K562 (cell line): ENCODE results near the gene AGAP3. TPM values are rescaled to one million over a fixed set of nuclear protein-coding genes. Genes with fewer than 3 reads are reported as not detected.

Experiments
- ATAC-seq: fragments of 200-7000 bp; cut with Tn5 transposase; 3 replicates; pipeline ENCODE4 v1.9.1; 2020; ENCODE audit warnings: moderate library complexity
- BruUV-seq: library from RNA; stranded (reverse); fragments of 400-500 nt; replicated peaks from 2 replicates; lab custom pipeline; 2021; lab: Mats Ljungman, UMichigan
- CTCF ChIA-PET: fragments of 300-600 bp; formaldehyde crosslinking; extraction: SDS; loops from one replicate; lab custom pipeline; 2021; ENCODE audit warnings: low intra/inter-chr PET ratio; lab: Yijun Ruan, JAX
- POLR2A ChIA-PET: fragments of 300-600, 350-650 bp; sonication (Branson Sonifier 250); formaldehyde crosslinking; extraction: SDS; loops from one replicate; lab custom pipeline; 2021; ENCODE audit warnings: antibody characterized with exemption, inconsistent platforms; lab: Yijun Ruan, JAX
- DNase-seq, 4 experiments: peaks; one replicate each; pipeline versions ENCODE4 v3.0.0 to v3.0.0-alpha.2; 2011 to 2018; ENCODE audit warnings: low spot score in 3 of 4, mixed read lengths in 3 of 4; ENCODE audit errors: extremely low read depth in 1 of 4
- FAIRE-seq: peaks from 2 replicates; lab custom pipeline; 2011; peaks lifted over from hg19 to GRCh38; lab: Jason Lieb, UNC
- H2AFZ ChIP-seq: 2 replicates; pipeline ENCODE4 v1.6.0; 2011; ENCODE audit warnings: low read depth, low read length, control low read depth, inconsistent platforms
- H3K27ac ChIP-seq: fragments of 200-600 bp; 3 replicates; pipeline ENCODE4 v1.8.0; 2011; ENCODE audit warnings: low read depth, mild to moderate bottlenecking, control low read depth, inconsistent platforms, low read length, moderate library complexity, mixed read lengths; ENCODE audit errors: extremely low read depth
- H3K27me3 ChIP-seq, 2 experiments: fragments of 300-600 bp in 1 of 2; 2 replicates in 1 of 2; 3 replicates in 1 of 2; pipeline versions ENCODE4 v1.6.0 to v1.8.0; 2011; ENCODE audit warnings: inconsistent platforms in 2 of 2, low read length in 2 of 2, mild to moderate bottlenecking in 1 of 2, mixed read lengths in 1 of 2, moderate library complexity in 1 of 2; ENCODE audit not compliant: control insufficient read depth in 2 of 2, insufficient read depth in 2 of 2
- H3K36me3 ChIP-seq: fragments of 300-600 bp; 3 replicates; pipeline ENCODE4 v1.8.0; 2011; ENCODE audit warnings: mild to moderate bottlenecking, low read length, inconsistent platforms; ENCODE audit not compliant: control insufficient read depth, insufficient read depth
- H3K4me1 ChIP-seq, 2 experiments: fragments of 200-600 bp in 1 of 2; replicated peaks in 1 of 2; 2 replicates in 1 of 2; 3 replicates in 1 of 2; pipeline versions ENCODE4 v1.5.1 to v1.8.0; 2011; ENCODE audit warnings: inconsistent platforms in 2 of 2, low read length in 2 of 2, mild to moderate bottlenecking in 1 of 2, mixed read lengths in 1 of 2, moderate library complexity in 1 of 2; ENCODE audit not compliant: control insufficient read depth in 2 of 2, insufficient read depth in 2 of 2
- H3K4me2 ChIP-seq: 2 replicates; pipeline ENCODE4 v1.6.1; 2011; ENCODE audit warnings: low read length, control low read depth, inconsistent platforms, mixed read lengths; ENCODE audit not compliant: insufficient read depth
- H3K4me3 ChIP-seq: fragments of 200-600 bp; sonication (generic), shearing (Covaris generic); 2 replicates; pipeline ENCODE4 v1.5.1; 2016; ENCODE audit warnings: control low read depth, inconsistent platforms
- H3K79me2 ChIP-seq: fragments of 200-600 bp; 3 replicates; pipeline ENCODE4 v1.8.0; 2011; ENCODE audit warnings: low read length, inconsistent platforms; ENCODE audit not compliant: control insufficient read depth, insufficient read depth
- H3K9ac ChIP-seq, 2 experiments: 2 replicates each; pipeline versions ENCODE4 v1.6.0 to v1.6.1; 2011; ENCODE audit warnings: low read depth in 2 of 2, low read length in 2 of 2, control low read depth in 1 of 2, inconsistent platforms in 1 of 2, mild to moderate bottlenecking in 1 of 2, mixed read lengths in 1 of 2; ENCODE audit not compliant: insufficient read depth in 1 of 2
- H3K9me1 ChIP-seq: one replicate; pipeline ENCODE4 v1.6.0; 2011; ENCODE audit warnings: inconsistent platforms, mild to moderate bottlenecking, low read length, moderate library complexity; ENCODE audit not compliant: control insufficient read depth, insufficient read depth
- H3K9me3 ChIP-seq: replicated peaks from 2 replicates; pipeline ENCODE4 v1.5.1; 2011; ENCODE audit warnings: low read depth, low read length, inconsistent platforms; ENCODE audit not compliant: control insufficient read depth, insufficient read depth
- H4K20me1 ChIP-seq: replicated peaks from 2 replicates; pipeline ENCODE4 v1.6.1; 2011; ENCODE audit warnings: low read length, inconsistent platforms, mixed read lengths; ENCODE audit not compliant: control insufficient read depth, insufficient read depth
- BRF1 ChIP-seq: IDR thresholded peaks from 3 replicates; pipeline ENCODE4 v1.6.1; 2011; ENCODE audit warnings: borderline replicate concordance, mild to moderate bottlenecking; ENCODE audit not compliant: insufficient read length; ENCODE audit errors: extremely low read depth
- KLF1 ChIP-seq: fragments of 450-650 bp; IDR thresholded peaks from 2 replicates; pipeline ENCODE4 v1.6.1; 2016; ENCODE audit warnings: missing genetic modification characterization, missing compliant biosample characterization
- KLF16 ChIP-seq: IDR thresholded peaks from 2 replicates; pipeline ENCODE4 v1.6.1; 2016; ENCODE audit warnings: antibody characterized with exemption
- MCM7 ChIP-seq, 2 experiments: fragments of 450-650 bp; IDR thresholded peaks; 2 replicates each; pipeline ENCODE4 v1.6.1; 2016 to 2018
- POLR2AphosphoS2 ChIP-seq: IDR thresholded peaks from 2 replicates; pipeline ENCODE4 v1.6.1; 2012; ENCODE audit warnings: low read length, improper control_type of control experiment
- RFX1 ChIP-seq: fragments of 450-650 bp; IDR thresholded peaks from 2 replicates; pipeline ENCODE4 v1.6.1; 2016; ENCODE audit warnings: mild to moderate bottlenecking, moderate library complexity
- SIX5 ChIP-seq, 2 experiments: IDR thresholded peaks; 2 replicates each; pipeline ENCODE4 v1.6.1; 2011; ENCODE audit warnings: low read length in 2 of 2, borderline replicate concordance in 1 of 2, low read depth in 1 of 2, mild to moderate bottlenecking in 1 of 2, moderate library complexity in 1 of 2; ENCODE audit not compliant: insufficient read depth in 1 of 2
- TRIM24 ChIP-seq, 2 experiments: fragments of 450-650 bp; IDR thresholded peaks; 2 replicates each; pipeline ENCODE4 v1.6.1; 2016
- ZNF764 ChIP-seq: fragments of 250-450 bp; sonication (Bioruptor Pico); IDR thresholded peaks from 2 replicates; pipeline ENCODE4 v1.4.0; 2020; ENCODE audit warnings: low read depth, mild to moderate bottlenecking, moderate library complexity
- WGBS: fragments of 100-300 bp; shearing (Covaris generic); methylation state at CpG from one replicate; pipeline ENCODE4 v1.1.6; 2016; ENCODE audit warnings: low coverage, mixed read lengths; ENCODE audit not compliant: insufficient coverage; ENCODE audit errors: missing lambda C conversion rate; 5-methylcytosine and 5-hydroxymethylcytosine counted together
- in situ Hi-C: fragments of 300-500 bp; cut with MboI; formaldehyde crosslinking; loops from 4 replicates; pipeline ENCODE4 v1.15.0; 2018; ENCODE audit warnings: inconsistent platforms, mixed read lengths
- intact Hi-C: fragments of 100-400 bp; cut with micrococcal nuclease; formaldehyde crosslinking; loops from 2 replicates; pipeline ENCODE4 v1.14.2; 2022
- polyA plus RNA-seq, 8 experiments: library from polyadenylated mRNA; depleted of rRNA in 4 of 8; stranded (reverse) in 5 of 8; unstranded in 3 of 8; fragments of >200 nt; fragmentation: Nextera tagmentation in 2 of 8; fragmentation: Illumina TruSeq in 1 of 8; extraction: Ambion mirVana in 2 of 8; extraction: Trizol in 1 of 8; gene quantifications; 2 replicates each; pipeline versions ENCODE4 v1.2.1 to v1.2.3, GENCODE V29; 2011 to 2014; ENCODE audit warnings: inconsistent platforms in 1 of 8, missing spikeins in 1 of 8
- total RNA-seq, 7 experiments: library from RNA; depleted of rRNA in 6 of 7; stranded (reverse); fragments of >200 nt in 6 of 7; fragmentation: Illumina TruSeq in 2 of 7; extraction: Trizol in 2 of 7; gene quantifications; 2 replicates each; pipeline versions ENCODE4 v1.2.1 to v1.2.3, GENCODE V29; 2011 to 2021; ENCODE audit warnings: low replicate concordance in 1 of 7
- TF ChIP-seq, protein P1 (sequence below): fragments of 450-650 bp; formaldehyde crosslinking; IDR thresholded peaks from 2 replicates; pipeline ENCODE4 v1.4.0; 2020; ENCODE audit warnings: mild to moderate bottlenecking, mixed read lengths
- TF ChIP-seq, protein P2 (sequence below): fragments of 250-450 bp; sonication (Bioruptor Pico); IDR thresholded peaks from 2 replicates; pipeline ENCODE4 v1.8.0; 2021; ENCODE audit warnings: moderate library complexity, mild to moderate bottlenecking, inconsistent platforms
- TF ChIP-seq, protein P3 (sequence below): fragments of 450-650 bp; conservative IDR thresholded peaks from 2 replicates; pipeline ENCODE4 v1.6.1; 2016; ENCODE audit warnings: missing genetic modification characterization, low read depth, mild to moderate bottlenecking, missing compliant biosample characterization, moderate library complexity

Gene AGAP3
- total and polyA plus RNA-seq, 9 of the 15 experiments (the other 6 are each of a cell fraction or from before 2014, with no cell fraction given) = 3.4 to 208 (median 62.2) TPM

DNA sequence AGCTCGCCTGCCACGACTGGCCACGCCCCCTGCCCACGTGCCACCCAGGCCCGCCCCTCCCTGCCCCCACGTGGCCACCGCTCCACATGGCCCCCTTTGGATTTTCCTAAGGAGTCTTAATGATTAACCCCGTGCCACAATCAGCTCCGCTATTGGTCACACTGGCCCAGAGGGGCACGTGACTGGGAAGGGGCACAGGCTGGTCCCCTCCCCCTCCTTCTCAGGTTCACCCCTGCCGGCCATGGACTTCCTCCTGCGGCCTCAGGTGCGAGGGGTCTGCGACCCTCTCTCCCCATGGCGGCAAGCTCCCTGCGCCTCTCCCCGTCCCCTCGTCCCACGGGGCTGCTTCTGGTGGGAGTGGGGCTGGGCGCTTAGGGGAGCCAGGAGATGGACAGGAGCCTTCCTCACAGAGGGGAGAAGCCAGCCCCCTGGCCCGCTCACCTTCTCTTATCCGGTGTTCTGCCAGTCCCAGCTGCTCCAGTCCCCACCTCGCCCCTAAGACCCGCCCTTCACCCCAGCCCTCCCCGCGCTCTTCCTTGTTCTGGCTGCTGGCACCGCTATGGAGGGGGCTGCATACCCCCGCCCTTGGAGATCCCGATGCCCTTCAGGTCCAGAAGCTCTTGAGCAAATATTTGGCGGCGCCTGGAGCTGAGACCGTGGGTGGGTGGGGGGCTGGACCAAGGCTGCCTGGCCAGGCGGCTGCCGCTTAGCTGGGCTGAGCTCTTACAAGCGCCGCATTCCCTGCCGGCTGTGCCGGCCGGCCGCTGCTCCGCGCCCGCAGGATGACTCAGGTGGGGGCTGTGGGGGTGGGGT, 23.7 kb upstream of the AGAP3 start:
- intact Hi-C loops (no loop called here), in situ Hi-C loops (no loop called here)
- Histone ChIP-seq H3K4me2 (peak overlapping the region; percentile 94), H3K4me1 (peaks cover 42 to 81% of the 10 kb centered on the region in 2 experiments), H4K20me1 (peaks cover 10% of the 10 kb centered on the region), H3K4me3 (peak overlapping the region; percentile 84), H3K27ac (peak overlapping the region; percentile 90), H3K79me2 (peaks cover 68% of the 10 kb centered on the region), H3K9me1 (no peaks in the 10 kb centered on the region), H2AFZ (peak overlapping the region; percentile 55), H3K9me3 (no peaks in the 10 kb centered on the region), H3K9ac (peak overlapping the region; percentile 85 to 91), H3K36me3 (peaks cover 53% of the 10 kb centered on the region), H3K27me3 (no peaks in the 10 kb centered on the region)
- CTCF ChIA-PET = no interaction called here
- FAIRE-seq (no peak), DNase-seq (peak; percentile 91 to 96 (median 94)), ATAC-seq (peak; percentile 65)
- POLR2A ChIA-PET = interaction anchor here (0.6 to 2.7 kb wide), 13 partner anchors 9 to 720 kb away, joined by 3 to 9 read pairs (median 5); partner anchors contain the start of gene FASTK
- WGBS = 1% methylated on average over 43 of the region's 43 CpGs
- BruUV-seq = TSS peak; percentile 83
- TF ChIP-seq, protein P1, sequence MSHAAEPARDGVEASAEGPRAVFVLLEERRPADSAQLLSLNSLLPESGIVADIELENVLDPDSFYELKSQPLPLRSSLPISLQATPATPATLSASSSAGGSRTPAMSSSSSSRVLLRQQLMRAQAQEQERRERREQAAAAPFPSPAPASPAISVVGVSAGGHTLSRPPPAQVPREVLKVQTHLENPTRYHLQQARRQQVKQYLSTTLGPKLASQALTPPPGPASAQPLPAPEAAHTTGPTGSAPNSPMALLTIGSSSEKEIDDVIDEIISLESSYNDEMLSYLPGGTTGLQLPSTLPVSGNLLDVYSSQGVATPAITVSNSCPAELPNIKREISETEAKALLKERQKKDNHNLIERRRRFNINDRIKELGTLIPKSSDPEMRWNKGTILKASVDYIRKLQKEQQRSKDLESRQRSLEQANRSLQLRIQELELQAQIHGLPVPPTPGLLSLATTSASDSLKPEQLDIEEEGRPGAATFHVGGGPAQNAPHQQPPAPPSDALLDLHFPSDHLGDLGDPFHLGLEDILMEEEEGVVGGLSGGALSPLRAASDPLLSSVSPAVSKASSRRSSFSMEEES (CRISPR knock-in tag) = peak; percentile 74
- TF ChIP-seq POLR2AphosphoS2 (0 out of 2 replicates have a peak, but pooled peaks have one; percentile 36), MCM7 (IDR thresholded peaks at IDR 0.05) (no peak), ZNF764 (CRISPR knock-in tag) (no peak), KLF1 (tag) (peak; percentile 15; the same call in 1 of the 2 replicates), SIX5 (IDR thresholded peaks at IDR 0.05; ENCODE audit: borderline replicate concordance in 1 of 2, insufficient read depth in 1 of 2, low read depth in 1 of 2, low read length in 2 of 2) (no peak), KLF16 (no peak), BRF1 (no peak), TRIM24 (IDR thresholded peaks at IDR 0.05) (0 out of 4 replicates have a peak, but pooled peaks of 1 of the 2 experiments have one; percentile 8), RFX1 (no peak)
- TF ChIP-seq, protein P2, sequence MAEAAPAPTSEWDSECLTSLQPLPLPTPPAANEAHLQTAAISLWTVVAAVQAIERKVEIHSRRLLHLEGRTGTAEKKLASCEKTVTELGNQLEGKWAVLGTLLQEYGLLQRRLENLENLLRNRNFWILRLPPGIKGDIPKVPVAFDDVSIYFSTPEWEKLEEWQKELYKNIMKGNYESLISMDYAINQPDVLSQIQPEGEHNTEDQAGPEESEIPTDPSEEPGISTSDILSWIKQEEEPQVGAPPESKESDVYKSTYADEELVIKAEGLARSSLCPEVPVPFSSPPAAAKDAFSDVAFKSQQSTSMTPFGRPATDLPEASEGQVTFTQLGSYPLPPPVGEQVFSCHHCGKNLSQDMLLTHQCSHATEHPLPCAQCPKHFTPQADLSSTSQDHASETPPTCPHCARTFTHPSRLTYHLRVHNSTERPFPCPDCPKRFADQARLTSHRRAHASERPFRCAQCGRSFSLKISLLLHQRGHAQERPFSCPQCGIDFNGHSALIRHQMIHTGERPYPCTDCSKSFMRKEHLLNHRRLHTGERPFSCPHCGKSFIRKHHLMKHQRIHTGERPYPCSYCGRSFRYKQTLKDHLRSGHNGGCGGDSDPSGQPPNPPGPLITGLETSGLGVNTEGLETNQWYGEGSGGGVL (CRISPR knock-in tag) = no peak
- TF ChIP-seq, protein P3, sequence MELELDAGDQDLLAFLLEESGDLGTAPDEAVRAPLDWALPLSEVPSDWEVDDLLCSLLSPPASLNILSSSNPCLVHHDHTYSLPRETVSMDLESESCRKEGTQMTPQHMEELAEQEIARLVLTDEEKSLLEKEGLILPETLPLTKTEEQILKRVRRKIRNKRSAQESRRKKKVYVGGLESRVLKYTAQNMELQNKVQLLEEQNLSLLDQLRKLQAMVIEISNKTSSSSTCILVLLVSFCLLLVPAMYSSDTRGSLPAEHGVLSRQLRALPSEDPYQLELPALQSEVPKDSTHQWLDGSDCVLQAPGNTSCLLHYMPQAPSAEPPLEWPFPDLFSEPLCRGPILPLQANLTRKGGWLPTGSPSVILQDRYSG (tag) = no peak
